Central memory CD4-positive, alpha-beta T cell (primary cell): ENCODE data around the gene ZMPSTE24.

ENCODE experiments used
- DNase-seq: peaks from one replicate; pipeline ENCODE4 v3.0.0; 2022

ZMPSTE24 gene

GRCh38 chr1:40265298-40265697, 7.3 kb downstream of the ZMPSTE24 start:
- DNase-seq, result no peak

- DNase-seq, result no peak
Observed at GRCh38 chr1:40265919-40266318, 7.9 kb downstream of the ZMPSTE24 start.

- no peak for DNase-seq
Observed at GRCh38 chr1:40266786-40267535, 8.9 kb downstream of the ZMPSTE24 start.

GRCh38 chr1:40267767-40268187, 9.7 kb downstream of the ZMPSTE24 start:
- DNase-seq, result no peak

- DNase-seq, result no peak
Observed at GRCh38 chr1:40268211-40268610, 10.2 kb downstream of the ZMPSTE24 start.

GRCh38 chr1:40270152-40270834, 12.3 kb downstream of the ZMPSTE24 start:
- DNase-seq, result no peak

- DNase-seq, result no peak
Observed at GRCh38 chr1:40272653-40273213, 14.7 kb downstream of the ZMPSTE24 start.

- no peak for DNase-seq
Observed at GRCh38 chr1:40273547-40274166, 15.6 kb downstream of the ZMPSTE24 start.

- no peak for DNase-seq
Observed at GRCh38 chr1:40274331-40274730, 16.3 kb downstream of the ZMPSTE24 start.

GRCh38 chr1:40276122-40276521, 18.1 kb downstream of the ZMPSTE24 start:
- no peak for DNase-seq

- no peak for DNase-seq
Observed at GRCh38 chr1:40281853-40282252, 23.8 kb downstream of the ZMPSTE24 start.

GRCh38 chr1:40291293-40291692, 33.3 kb downstream of the ZMPSTE24 start:
- no peak for DNase-seq

GRCh38 chr1:40299366-40300248, 41.6 kb downstream of the ZMPSTE24 start:
- DNase-seq, result no peak

- DNase-seq, result no peak
Observed at GRCh38 chr1:40300249-40300567, 42.2 kb downstream of the ZMPSTE24 start.

GRCh38 chr1:40300651-40301050, 42.6 kb downstream of the ZMPSTE24 start:
- DNase-seq, result no peak

- DNase-seq, result no peak
Observed at GRCh38 chr1:40301066-40301465, 43.0 kb downstream of the ZMPSTE24 start.

GRCh38 chr1:40301541-40302299, 43.7 kb downstream of the ZMPSTE24 start:
- DNase-seq, result no peak

GRCh38 chr1:40302475-40302874, 44.4 kb downstream of the ZMPSTE24 start:
- no peak for DNase-seq

GRCh38 chr1:40303051-40303771, 45.2 kb downstream of the ZMPSTE24 start:
- no peak for DNase-seq

- no peak for DNase-seq
Observed at GRCh38 chr1:40303790-40304189, 45.8 kb downstream of the ZMPSTE24 start.

GRCh38 chr1:40305451-40305850, 47.4 kb downstream of the ZMPSTE24 start:
- no peak for DNase-seq
